Effector memory CD4-positive, alpha-beta T cell (primary cell): ENCODE results near the gene TBCD.

Experiments
- DNase-seq, 3 donors: peaks; one replicate each; pipeline ENCODE4 v3.0.0-alpha.2; 2020
- H3K27ac ChIP-seq: 2 replicates; pipeline ENCODE4 v1.7.0; 2013; ENCODE audit warnings: mild to moderate bottlenecking, low read length, moderate library complexity; ENCODE audit not compliant: insufficient read depth, poor library complexity, severe bottlenecking
- H3K27me3 ChIP-seq: replicated peaks from 2 replicates; pipeline ENCODE4 v1.7.0; 2013; ENCODE audit warnings: mild to moderate bottlenecking, low read length; ENCODE audit not compliant: insufficient read depth, control insufficient read depth, poor library complexity, severe bottlenecking
- H3K36me3 ChIP-seq: 2 replicates; pipeline ENCODE4 v1.7.0; 2013; ENCODE audit warnings: mild to moderate bottlenecking, low read length, moderate library complexity; ENCODE audit not compliant: control insufficient read depth, insufficient read depth
- H3K4me1 ChIP-seq: 2 replicates; pipeline ENCODE4 v1.7.0; 2013; ENCODE audit warnings: low read length, mild to moderate bottlenecking; ENCODE audit not compliant: control insufficient read depth, insufficient read depth, poor library complexity, severe bottlenecking
- H3K4me3 ChIP-seq: 2 replicates; pipeline ENCODE4 v1.7.0; 2013; ENCODE audit warnings: low read length, low read depth, mild to moderate bottlenecking; ENCODE audit not compliant: insufficient read depth, poor library complexity, severe bottlenecking
- H3K9me3 ChIP-seq: 2 replicates; pipeline ENCODE4 v1.7.0; 2013; ENCODE audit warnings: mild to moderate bottlenecking, low read length, moderate library complexity; ENCODE audit not compliant: control insufficient read depth

Gene TBCD

DNA sequence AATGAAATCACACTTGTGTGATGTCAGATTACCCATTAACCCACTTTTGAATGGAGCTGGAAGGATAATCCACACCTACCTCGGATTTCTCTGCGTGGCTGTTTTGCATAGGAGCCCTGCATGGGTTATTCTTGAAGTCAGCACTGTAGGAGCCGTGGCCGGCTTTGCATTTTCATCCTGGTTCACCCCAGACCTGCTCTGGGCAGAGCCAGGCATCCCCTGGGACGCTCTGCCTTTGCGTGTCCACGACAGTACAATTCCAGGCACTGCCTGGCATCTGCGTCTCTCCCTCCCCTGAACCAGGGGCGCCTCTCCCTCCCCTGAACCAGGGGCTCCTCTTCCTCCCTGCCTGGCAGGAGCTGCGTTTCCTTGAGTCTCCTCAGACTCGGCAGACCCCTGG lies 117.7 kb downstream of the TBCD start:
- H3K9me3 ChIP-seq = no peaks in the 10 kb centered on the region
- H3K27ac ChIP-seq = no peak overlapping the region
- H3K36me3 ChIP-seq = peaks cover 29% of the 10 kb centered on the region

DNA sequence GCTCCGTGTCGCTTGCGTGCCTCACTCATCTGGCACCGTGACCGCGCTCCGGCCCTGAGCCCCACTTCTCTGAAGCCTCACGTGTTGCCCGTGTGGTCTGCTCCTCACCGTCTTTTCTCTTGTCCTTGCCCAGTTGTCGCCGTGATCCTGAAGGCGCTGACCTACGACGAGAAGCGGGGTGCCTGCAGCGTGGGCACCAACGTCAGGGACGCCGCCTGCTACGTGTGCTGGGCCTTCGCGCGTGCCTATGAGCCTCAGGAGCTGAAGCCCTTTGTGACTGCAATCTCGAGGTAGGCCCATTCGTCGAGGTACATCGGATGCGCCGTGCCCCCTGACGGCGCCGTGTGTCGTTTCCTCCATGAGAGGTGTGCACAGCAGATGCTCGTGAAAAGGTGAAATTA lies 118.2 kb downstream of the TBCD start:
- H3K27me3 ChIP-seq = no peaks in the 10 kb centered on the region
- DNase-seq = no peak
- H3K4me1 ChIP-seq = peaks cover 21% of the 10 kb centered on the region
- H3K9me3 ChIP-seq = no peaks in the 10 kb centered on the region
- H3K27ac ChIP-seq = no peak overlapping the region
- H3K4me3 ChIP-seq = no peak overlapping the region
- H3K36me3 ChIP-seq = peaks cover 29% of the 10 kb centered on the region

More for the DNA sequence above, 117.7 kb downstream of the TBCD start:
- DNase-seq = no peak
- Histone ChIP-seq H3K4me1 (peaks cover 27% of the 10 kb centered on the region), H3K27me3 (no peaks in the 10 kb centered on the region), H3K4me3 (no peak overlapping the region)

DNA sequence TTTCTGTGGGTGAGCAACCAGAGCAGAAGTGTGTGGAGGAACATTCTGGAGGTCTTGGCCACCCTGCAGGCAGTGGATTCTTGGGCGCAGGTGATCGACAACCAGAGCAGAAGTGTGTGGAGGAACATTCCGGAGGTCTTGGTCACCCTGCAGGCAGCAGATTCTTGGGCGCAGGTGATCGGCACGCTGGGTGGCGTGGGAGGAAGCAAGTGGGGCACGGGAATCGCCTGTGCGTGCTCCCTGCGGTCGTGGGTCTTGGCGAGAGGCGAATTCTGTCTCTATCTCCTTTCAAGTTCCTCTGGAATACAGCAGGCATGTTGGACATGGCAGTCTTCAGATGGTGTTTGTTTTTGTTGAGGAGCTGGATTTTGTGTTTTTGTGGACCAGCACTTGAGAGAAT lies 118.7 kb downstream of the TBCD start:
- no peaks in the 10 kb centered on the region for H3K27me3 ChIP-seq
- no peaks in the 10 kb centered on the region for H3K9me3 ChIP-seq
- no peak overlapping the region for H3K4me3 ChIP-seq
- no peak overlapping the region for H3K27ac ChIP-seq
- H3K4me1 ChIP-seq = peaks cover 16% of the 10 kb centered on the region
- peaks cover 29% of the 10 kb centered on the region for H3K36me3 ChIP-seq
- DNase-seq = no peak

DNA sequence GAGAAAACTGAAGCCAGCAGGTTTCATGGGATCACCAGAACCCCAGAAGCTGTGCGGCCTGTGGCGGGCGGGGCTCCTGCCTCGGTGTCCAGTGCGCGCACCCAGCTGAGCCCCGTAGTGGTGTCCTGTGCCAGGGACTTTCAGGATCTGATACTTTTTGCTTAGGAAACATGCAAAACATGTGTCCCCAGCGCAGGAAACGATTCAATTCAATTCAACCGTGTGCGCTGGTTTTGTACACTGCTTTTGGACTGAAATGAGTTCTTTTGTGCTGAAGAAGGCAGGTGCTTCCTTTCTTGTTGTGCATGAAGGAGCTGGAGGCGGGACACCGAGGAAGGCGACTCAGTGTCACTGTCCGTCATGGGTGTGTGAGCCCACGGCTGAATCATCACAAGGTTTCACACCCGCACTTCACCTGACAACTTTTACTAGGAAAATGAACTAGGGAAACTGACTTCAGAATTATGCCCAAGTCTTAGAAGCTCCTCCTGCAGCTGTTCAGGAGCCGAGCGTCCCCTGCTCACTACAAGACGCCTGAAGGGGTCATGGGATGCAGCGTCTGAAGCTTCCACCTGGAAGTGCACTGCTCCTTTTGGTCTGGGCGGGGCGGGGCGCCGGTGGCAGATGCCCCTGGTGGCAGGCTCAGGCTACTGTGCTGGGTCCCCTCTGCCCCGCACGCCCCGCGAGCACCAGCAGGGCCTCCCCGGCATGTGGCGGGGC lies 119.4 kb downstream of the TBCD start:
- Histone ChIP-seq H3K9me3 (no peaks in the 10 kb centered on the region), H3K4me3 (no peak overlapping the region), H3K4me1 (peaks cover 10% of the 10 kb centered on the region), H3K27me3 (no peaks in the 10 kb centered on the region), H3K36me3 (peaks cover 31% of the 10 kb centered on the region), H3K27ac (no peak overlapping the region)
- no peak for DNase-seq

DNA sequence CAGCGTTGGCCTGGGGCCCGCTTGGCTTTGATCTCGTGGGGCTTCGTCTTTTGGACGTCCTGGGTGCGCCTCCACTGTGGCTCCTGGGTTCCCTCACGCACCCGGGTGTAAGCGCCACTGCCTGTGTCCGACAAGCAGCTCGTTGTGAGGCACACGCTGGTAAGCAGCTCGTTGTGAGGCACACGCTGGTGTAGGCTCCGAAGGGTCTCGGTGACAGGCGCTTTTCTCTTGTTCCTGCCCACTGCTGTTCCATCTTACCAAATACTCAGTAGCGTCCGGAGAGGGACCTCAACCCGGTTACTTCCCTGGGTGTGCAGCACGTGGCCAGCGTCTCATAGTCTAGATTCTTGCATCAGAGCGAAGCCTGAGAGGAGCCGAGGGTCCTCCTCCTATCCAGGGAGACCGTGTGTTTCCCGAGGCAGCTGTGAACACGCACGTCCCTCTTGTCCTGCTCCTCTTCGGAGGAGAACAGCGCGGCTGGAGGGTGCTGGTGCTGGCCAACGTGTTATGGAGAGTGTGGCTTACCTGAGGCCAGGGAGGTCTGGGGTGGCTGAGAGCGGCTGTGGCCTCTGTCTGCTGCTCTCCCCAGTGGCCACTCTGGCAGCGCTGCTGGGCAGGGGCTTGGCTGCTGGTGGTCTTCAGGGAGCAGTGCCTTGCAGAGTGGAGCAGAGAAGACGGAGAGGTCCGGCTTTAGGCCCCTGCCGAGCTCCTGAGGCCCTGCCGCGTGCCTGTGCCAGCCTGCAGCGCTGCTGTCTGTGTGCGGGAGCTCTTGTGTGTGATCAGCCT lies 120.1 kb downstream of the TBCD start:
- no peak overlapping the region for H3K27ac ChIP-seq
- H3K9me3 ChIP-seq = no peaks in the 10 kb centered on the region
- H3K36me3 ChIP-seq = peaks cover 33% of the 10 kb centered on the region
- H3K4me1 ChIP-seq = peaks cover 2% of the 10 kb centered on the region
- DNase-seq = no peak
- no peaks in the 10 kb centered on the region for H3K27me3 ChIP-seq
- no peak overlapping the region for H3K4me3 ChIP-seq

DNA sequence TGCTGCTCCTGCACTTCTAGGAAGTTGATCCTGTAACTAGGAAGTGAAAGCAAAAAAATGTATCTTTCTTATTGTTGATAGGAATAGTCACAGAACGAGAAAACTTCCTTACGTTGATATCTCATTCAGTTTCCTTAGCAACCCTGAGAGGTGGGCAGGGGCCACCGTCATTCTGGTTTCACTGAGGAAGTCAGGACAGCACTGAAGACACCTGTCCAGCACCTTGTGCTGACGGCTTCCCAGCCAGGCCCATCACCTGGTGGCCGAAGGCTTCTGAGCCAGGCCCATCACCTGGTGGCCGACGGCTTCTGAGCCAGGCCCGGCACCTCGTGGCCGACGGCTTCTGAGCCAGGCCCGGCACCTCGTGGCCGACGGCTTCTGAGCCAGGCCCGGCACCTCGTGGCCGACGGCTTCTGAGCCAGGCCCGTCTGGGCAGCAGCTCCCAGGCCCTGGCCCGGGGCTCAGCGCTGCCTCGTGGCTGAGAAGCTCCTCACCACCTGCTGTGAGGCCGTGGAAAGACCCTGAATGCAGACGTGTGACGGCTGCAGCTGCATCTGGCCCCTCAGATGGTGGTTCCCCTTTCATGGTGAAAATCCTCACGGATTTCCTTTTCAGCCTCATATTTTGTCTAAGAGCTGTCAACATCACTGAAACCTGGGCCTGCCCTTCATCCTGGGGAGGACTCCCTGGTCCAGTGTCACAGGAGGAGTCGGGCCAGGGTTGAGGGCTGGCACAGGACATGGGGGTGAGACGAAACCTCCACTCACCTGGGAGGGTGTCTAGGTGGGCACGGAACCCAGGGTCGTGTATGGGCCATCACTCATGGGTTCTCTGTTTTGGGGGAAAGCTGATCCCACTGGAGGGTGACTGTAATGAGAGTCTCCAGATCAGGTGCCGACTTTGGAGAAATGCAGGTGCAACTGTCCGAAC lies 121.0 kb downstream of the TBCD start:
- no peaks in the 10 kb centered on the region for H3K4me1 ChIP-seq
- no peak overlapping the region for H3K27ac ChIP-seq
- no peak for DNase-seq
- H3K36me3 ChIP-seq = peaks cover 33% of the 10 kb centered on the region
- no peaks in the 10 kb centered on the region for H3K27me3 ChIP-seq
- H3K9me3 ChIP-seq = no peaks in the 10 kb centered on the region
- H3K4me3 ChIP-seq = no peak overlapping the region

DNA sequence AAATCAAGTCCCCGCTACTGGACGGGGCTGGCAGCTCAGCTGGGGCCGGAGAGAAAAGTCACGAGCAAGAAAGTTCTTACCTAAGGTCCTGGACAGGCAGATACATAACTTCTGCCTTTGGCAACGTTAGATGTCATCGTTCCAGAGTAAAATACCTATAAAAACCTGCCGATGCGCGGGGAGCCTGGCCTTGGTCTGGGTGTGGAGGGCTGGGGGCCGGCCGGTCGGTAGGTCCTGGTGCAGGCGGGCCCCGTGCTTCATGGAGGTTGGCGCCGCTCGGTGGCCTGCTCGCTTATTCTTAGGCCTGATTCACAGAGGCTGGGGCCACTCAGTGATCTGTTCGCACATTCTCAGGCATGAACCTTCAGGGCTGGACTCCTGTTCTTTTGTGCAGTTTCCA lies 121.7 kb downstream of the TBCD start:
- no peak for DNase-seq
- no peaks in the 10 kb centered on the region for H3K4me1 ChIP-seq
- no peak overlapping the region for H3K27ac ChIP-seq

DNA sequence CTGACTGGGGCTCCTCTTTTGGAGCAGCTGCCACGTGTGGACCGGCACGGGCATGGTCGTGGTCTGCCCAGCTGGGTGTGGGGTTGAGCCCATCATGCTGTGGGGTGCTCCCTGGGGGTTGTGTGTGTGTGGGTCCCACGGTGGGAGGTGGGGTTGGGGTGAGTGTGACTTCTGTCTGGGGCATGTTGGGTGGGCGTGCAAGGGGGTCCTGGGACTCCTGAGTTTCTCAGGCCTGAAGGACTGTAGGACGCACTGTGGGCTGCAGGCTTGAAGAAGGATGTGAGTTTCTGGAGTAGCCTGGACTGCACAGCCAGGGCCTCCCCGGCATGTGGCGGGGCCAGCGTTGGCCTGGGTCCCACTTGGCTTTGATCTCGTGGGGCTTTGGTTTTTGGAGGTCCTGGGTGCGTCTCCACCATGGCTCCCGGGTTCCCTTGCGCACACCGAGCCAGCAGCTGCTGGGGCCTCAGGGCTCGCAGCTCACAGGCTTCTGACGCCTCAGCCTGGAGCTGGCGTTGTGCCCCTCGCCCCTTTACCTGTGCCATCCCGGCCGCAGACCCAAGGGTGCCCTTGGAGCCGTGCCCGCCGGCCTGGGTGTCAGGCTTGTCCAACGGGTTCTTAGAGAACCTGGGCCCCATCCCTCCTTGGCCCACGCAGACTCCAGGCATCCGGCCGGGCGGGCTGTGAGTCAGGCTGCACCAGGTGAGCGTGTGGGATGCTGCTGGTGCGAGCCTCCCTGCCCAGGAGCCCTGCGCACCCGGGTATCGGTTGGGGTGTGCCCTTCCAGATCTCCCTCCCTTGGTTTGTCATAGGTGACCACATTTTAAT lies 122.4 kb downstream of the TBCD start:
- H3K27ac ChIP-seq = no peak overlapping the region
- no peaks in the 10 kb centered on the region for H3K4me1 ChIP-seq
- H3K36me3 ChIP-seq = peaks cover 33% of the 10 kb centered on the region
- H3K9me3 ChIP-seq = no peaks in the 10 kb centered on the region
- H3K4me3 ChIP-seq = no peak overlapping the region
- H3K27me3 ChIP-seq = no peaks in the 10 kb centered on the region
- DNase-seq = no peak

More for the DNA sequence above, 121.7 kb downstream of the TBCD start:
- Histone ChIP-seq H3K4me3 (no peak overlapping the region), H3K9me3 (no peaks in the 10 kb centered on the region), H3K36me3 (peaks cover 33% of the 10 kb centered on the region), H3K27me3 (no peaks in the 10 kb centered on the region)

DNA sequence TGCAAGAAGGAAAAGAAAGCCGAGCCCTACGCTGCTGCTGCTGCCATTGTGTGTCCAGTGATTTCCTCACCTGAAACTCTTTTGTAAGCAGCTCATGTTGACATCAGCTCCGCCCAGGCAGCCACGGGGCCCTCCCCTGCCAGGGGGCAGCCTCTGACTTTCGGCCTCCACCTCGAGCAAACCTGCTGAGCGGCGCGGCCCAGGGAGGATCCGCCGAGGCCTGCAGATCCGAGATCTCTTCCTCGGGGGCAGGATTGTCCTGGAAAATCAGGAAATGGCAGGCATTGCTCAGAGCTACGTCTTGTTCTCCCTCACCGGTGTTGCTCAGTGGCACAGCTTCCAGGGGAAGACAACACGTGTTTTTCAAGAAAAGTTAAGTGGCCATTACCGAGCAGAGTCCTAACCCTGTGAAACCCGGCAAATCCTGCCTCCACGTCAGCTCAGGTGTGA lies 123.6 kb downstream of the TBCD start:
- H3K27me3 ChIP-seq = no peaks in the 10 kb centered on the region
- H3K27ac ChIP-seq = no peak overlapping the region
- H3K4me3 ChIP-seq = no peak overlapping the region
- peaks cover 28% of the 10 kb centered on the region for H3K36me3 ChIP-seq
- H3K9me3 ChIP-seq = no peaks in the 10 kb centered on the region
- no peaks in the 10 kb centered on the region for H3K4me1 ChIP-seq
- no peak for DNase-seq
